WTC11 (cell line): ENCODE measurements around the gene FOXO3. TPM values are rescaled to one million over a fixed set of nuclear protein-coding genes. Genes with fewer than 3 reads are reported as not detected.

ENCODE experiments used
- ATAC-seq: fragments of 200-7000 bp; cut with Tn5 transposase; 2 replicates; pipeline ENCODE4 v1.10.0; 2021; ENCODE audit warnings: mild to moderate bottlenecking, moderate library complexity
- CTCF ChIA-PET: fragments of 300-600 bp; sonication (Branson Sonifier 250); formaldehyde crosslinking; loops from one replicate; lab custom pipeline; 2021; ENCODE audit warnings: antibody characterized with exemption; lab: Charles Lee
- POLR2A ChIA-PET: fragments of 350-600 bp; sonication (Branson Sonifier 250); formaldehyde crosslinking; loops from one replicate; lab custom pipeline; 2021; ENCODE audit warnings: antibody characterized with exemption; lab: Charles Lee
- DNase-seq: peaks from one replicate; pipeline ENCODE4 v3.0.0; 2021; ENCODE audit warnings: low spot score
- H3K27ac Mint-ChIP-seq: 2 replicates; pipeline ENCODE4 v1.8.0; 2021; ENCODE audit warnings: mixed read lengths
- H3K27me3 Mint-ChIP-seq: 2 replicates; pipeline ENCODE4 v1.8.0; 2021; ENCODE audit warnings: low read depth, mild to moderate bottlenecking, moderate library complexity, mixed read lengths
- H3K36me3 Mint-ChIP-seq: 2 replicates; pipeline ENCODE4 v1.8.0; 2021; ENCODE audit warnings: mixed read lengths
- H3K4me1 Mint-ChIP-seq: 2 replicates; pipeline ENCODE4 v1.8.0; 2022; ENCODE audit warnings: mixed read lengths
- H3K4me3 Mint-ChIP-seq: 2 replicates; pipeline ENCODE4 v1.8.0; 2021; ENCODE audit warnings: mild to moderate bottlenecking, moderate library complexity, mixed read lengths
- H3K9me3 Mint-ChIP-seq: 2 replicates; pipeline ENCODE4 v1.8.0; 2021; ENCODE audit warnings: mixed read lengths
- E2F5 ChIP-seq: sonication (generic); formaldehyde crosslinking; IDR thresholded peaks from 2 replicates; pipeline ENCODE4 v1.8.1; 2022; ENCODE audit warnings: mild to moderate bottlenecking, moderate library complexity, missing genetic modification reagents
- ETV6 ChIP-seq: sonication (generic); formaldehyde crosslinking; IDR thresholded peaks from 2 replicates; pipeline ENCODE4 v1.8.1; 2022; ENCODE audit warnings: mild to moderate bottlenecking, missing genetic modification reagents
- FOXJ3 ChIP-seq: sonication (generic); formaldehyde crosslinking; IDR thresholded peaks from 2 replicates; pipeline ENCODE4 v1.9.0; 2021; ENCODE audit warnings: missing genetic modification reagents, mild to moderate bottlenecking, borderline replicate concordance
- MLX ChIP-seq: sonication (generic); formaldehyde crosslinking; IDR thresholded peaks from 2 replicates; pipeline ENCODE4 v1.8.1; 2023; ENCODE audit warnings: mild to moderate bottlenecking, missing genetic modification reagents, moderate library complexity
- MXD4 ChIP-seq: fragments of 250-450 bp; sonication (Bioruptor Pico); IDR thresholded peaks from 2 replicates; pipeline ENCODE4 v1.8.0; 2021; ENCODE audit warnings: mild to moderate bottlenecking, moderate library complexity, borderline replicate concordance
- MYBL2 ChIP-seq: sonication (generic); formaldehyde crosslinking; IDR thresholded peaks from 2 replicates; pipeline ENCODE4 v1.8.1; 2023; ENCODE audit warnings: mild to moderate bottlenecking, moderate library complexity, missing genetic modification reagents
- NR3C1 ChIP-seq: sonication (generic); formaldehyde crosslinking; conservative IDR thresholded peaks from 2 replicates; pipeline ENCODE4 v1.8.1; 2023; ENCODE audit warnings: low read depth, mild to moderate bottlenecking, missing genetic modification reagents
- OVOL2 ChIP-seq: fragments of 250-450 bp; sonication (Bioruptor Pico); IDR thresholded peaks from 2 replicates; pipeline ENCODE4 v1.9.0; 2021; ENCODE audit warnings: mild to moderate bottlenecking, borderline replicate concordance
- TEAD4 ChIP-seq: sonication (generic); formaldehyde crosslinking; IDR thresholded peaks from 2 replicates; pipeline ENCODE4 v1.8.0; 2022; ENCODE audit warnings: mild to moderate bottlenecking, missing genetic modification reagents
- ZNF121 ChIP-seq: sonication (generic); formaldehyde crosslinking; IDR thresholded peaks from 2 replicates; pipeline ENCODE4 v1.8.0; 2023; ENCODE audit warnings: missing genetic modification reagents
- ZNF232 ChIP-seq: sonication (generic); formaldehyde crosslinking; IDR thresholded peaks from 2 replicates; pipeline ENCODE4 v1.8.0; 2022; ENCODE audit warnings: mild to moderate bottlenecking, missing genetic modification reagents
- ZNF416 ChIP-seq: fragments of 250-450 bp; sonication (Bioruptor Pico); IDR thresholded peaks from 2 replicates; pipeline ENCODE4 v1.9.0; 2021; ENCODE audit warnings: mild to moderate bottlenecking, inconsistent platforms
- total RNA-seq: library from RNA; stranded (reverse); gene quantifications from 3 replicates; pipeline ENCODE4 v1.2.3, GENCODE V29; 2021
- TF ChIP-seq, protein P1 (sequence below): fragments of 250-450 bp; sonication (Bioruptor Pico); IDR thresholded peaks from 2 replicates; pipeline ENCODE4 v2.1.2; 2022; ENCODE audit warnings: mild to moderate bottlenecking, moderate library complexity
- TF ChIP-seq, protein P2 (sequence below): sonication (generic); formaldehyde crosslinking; IDR thresholded peaks from 2 replicates; pipeline ENCODE4 v1.8.1; 2023; ENCODE audit warnings: mild to moderate bottlenecking, missing genetic modification reagents
- TF ChIP-seq, protein P3 (sequence below): sonication (generic); formaldehyde crosslinking; IDR thresholded peaks from 2 replicates; pipeline ENCODE4 v1.8.0; 2023; ENCODE audit warnings: mild to moderate bottlenecking, missing genetic modification reagents
- TF ChIP-seq, protein P4 (sequence below): sonication (generic); formaldehyde crosslinking; IDR thresholded peaks from 2 replicates; pipeline ENCODE4 v1.8.0; 2022; ENCODE audit warnings: mild to moderate bottlenecking, missing genetic modification reagents
- TF ChIP-seq, protein P5 (sequence below): sonication (generic); formaldehyde crosslinking; IDR thresholded peaks from 2 replicates; pipeline ENCODE4 v1.8.1; 2023; ENCODE audit warnings: mild to moderate bottlenecking, moderate library complexity, missing genetic modification reagents
- TF ChIP-seq, protein P6 (sequence below): fragments of 250-450 bp; sonication (Bioruptor Pico); conservative IDR thresholded peaks from 2 replicates; pipeline ENCODE4 v1.9.0; 2021; ENCODE audit warnings: mild to moderate bottlenecking

Gene FOXO3
- total RNA-seq, 1 experiment from 2014 or later = 15.6 TPM

- TF ChIP-seq FOXJ3 (no peak), TEAD4 (CRISPR knock-in tag) (no peak)
Measured at GRCh38 chr6:108559097-108559883, 1.4 kb upstream of the FOXO3 start (continued).

- DNase-seq (peak; percentile 78), ATAC-seq (no peak)
- ChIA-PET CTCF (interaction anchor here (0.9 to 1.0 kb wide), 2 partner anchors 222 to 287 kb away, joined by 3 to 4 read pairs; no protein-coding TSS in a partner anchor), POLR2A (interaction anchor here (0.8 to 1.2 kb wide), 4 partner anchors 172 to 535 kb away, joined by 3 to 4 read pairs (median 3); partner anchors contain the start of gene SESN1)
- H3K9me3 Mint-ChIP-seq = no peaks in the 10 kb centered on the region
- H3K4me3 Mint-ChIP-seq = peak overlapping the region; percentile 78
- H3K36me3 Mint-ChIP-seq = no peaks in the 10 kb centered on the region
- peak overlapping the region; percentile 49; the same call in 1 of the 2 replicates for H3K27ac Mint-ChIP-seq
- peaks cover 31% of the 10 kb centered on the region for H3K4me1 Mint-ChIP-seq
- H3K27me3 Mint-ChIP-seq = peaks cover 50% of the 10 kb centered on the region
- TF ChIP-seq, protein P1, sequence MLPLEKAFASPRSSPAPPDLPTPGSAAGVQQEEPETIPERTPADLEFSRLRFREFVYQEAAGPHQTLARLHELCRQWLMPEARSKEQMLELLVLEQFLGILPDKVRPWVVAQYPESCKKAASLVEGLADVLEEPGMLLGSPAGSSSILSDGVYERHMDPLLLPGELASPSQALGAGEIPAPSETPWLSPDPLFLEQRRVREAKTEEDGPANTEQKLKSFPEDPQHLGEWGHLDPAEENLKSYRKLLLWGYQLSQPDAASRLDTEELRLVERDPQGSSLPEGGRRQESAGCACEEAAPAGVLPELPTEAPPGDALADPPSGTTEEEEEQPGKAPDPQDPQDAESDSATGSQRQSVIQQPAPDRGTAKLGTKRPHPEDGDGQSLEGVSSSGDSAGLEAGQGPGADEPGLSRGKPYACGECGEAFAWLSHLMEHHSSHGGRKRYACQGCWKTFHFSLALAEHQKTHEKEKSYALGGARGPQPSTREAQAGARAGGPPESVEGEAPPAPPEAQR (CRISPR knock-in tag) = no peak
- TF ChIP-seq E2F5 (CRISPR knock-in tag) = peak; percentile 44; the same call in 1 of the 2 replicates
- no peak for TF ChIP-seq ZNF232 (CRISPR knock-in tag)
- TF ChIP-seq ETV6 (CRISPR knock-in tag) = no peak
- TF ChIP-seq, protein P2, sequence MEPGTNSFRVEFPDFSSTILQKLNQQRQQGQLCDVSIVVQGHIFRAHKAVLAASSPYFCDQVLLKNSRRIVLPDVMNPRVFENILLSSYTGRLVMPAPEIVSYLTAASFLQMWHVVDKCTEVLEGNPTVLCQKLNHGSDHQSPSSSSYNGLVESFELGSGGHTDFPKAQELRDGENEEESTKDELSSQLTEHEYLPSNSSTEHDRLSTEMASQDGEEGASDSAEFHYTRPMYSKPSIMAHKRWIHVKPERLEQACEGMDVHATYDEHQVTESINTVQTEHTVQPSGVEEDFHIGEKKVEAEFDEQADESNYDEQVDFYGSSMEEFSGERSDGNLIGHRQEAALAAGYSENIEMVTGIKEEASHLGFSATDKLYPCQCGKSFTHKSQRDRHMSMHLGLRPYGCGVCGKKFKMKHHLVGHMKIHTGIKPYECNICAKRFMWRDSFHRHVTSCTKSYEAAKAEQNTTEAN (CRISPR knock-in tag) = no peak; the same call in 1 of the 2 replicates
- TF ChIP-seq MLX (CRISPR knock-in tag) = no peak
- no peak for TF ChIP-seq ZNF416 (CRISPR knock-in tag)
- TF ChIP-seq, protein P3, sequence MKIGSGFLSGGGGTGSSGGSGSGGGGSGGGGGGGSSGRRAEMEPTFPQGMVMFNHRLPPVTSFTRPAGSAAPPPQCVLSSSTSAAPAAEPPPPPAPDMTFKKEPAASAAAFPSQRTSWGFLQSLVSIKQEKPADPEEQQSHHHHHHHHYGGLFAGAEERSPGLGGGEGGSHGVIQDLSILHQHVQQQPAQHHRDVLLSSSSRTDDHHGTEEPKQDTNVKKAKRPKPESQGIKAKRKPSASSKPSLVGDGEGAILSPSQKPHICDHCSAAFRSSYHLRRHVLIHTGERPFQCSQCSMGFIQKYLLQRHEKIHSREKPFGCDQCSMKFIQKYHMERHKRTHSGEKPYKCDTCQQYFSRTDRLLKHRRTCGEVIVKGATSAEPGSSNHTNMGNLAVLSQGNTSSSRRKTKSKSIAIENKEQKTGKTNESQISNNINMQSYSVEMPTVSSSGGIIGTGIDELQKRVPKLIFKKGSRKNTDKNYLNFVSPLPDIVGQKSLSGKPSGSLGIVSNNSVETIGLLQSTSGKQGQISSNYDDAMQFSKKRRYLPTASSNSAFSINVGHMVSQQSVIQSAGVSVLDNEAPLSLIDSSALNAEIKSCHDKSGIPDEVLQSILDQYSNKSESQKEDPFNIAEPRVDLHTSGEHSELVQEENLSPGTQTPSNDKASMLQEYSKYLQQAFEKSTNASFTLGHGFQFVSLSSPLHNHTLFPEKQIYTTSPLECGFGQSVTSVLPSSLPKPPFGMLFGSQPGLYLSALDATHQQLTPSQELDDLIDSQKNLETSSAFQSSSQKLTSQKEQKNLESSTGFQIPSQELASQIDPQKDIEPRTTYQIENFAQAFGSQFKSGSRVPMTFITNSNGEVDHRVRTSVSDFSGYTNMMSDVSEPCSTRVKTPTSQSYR (CRISPR knock-in tag) = no peak
- TF ChIP-seq MXD4 (CRISPR knock-in tag) = no peak
- TF ChIP-seq OVOL2 (CRISPR knock-in tag) = no peak
- TF ChIP-seq, protein P4, sequence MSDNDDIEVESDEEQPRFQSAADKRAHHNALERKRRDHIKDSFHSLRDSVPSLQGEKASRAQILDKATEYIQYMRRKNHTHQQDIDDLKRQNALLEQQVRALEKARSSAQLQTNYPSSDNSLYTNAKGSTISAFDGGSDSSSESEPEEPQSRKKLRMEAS (CRISPR knock-in tag) = peak; percentile 59
- no peak for TF ChIP-seq MYBL2 (CRISPR knock-in tag)
- TF ChIP-seq, protein P5, sequence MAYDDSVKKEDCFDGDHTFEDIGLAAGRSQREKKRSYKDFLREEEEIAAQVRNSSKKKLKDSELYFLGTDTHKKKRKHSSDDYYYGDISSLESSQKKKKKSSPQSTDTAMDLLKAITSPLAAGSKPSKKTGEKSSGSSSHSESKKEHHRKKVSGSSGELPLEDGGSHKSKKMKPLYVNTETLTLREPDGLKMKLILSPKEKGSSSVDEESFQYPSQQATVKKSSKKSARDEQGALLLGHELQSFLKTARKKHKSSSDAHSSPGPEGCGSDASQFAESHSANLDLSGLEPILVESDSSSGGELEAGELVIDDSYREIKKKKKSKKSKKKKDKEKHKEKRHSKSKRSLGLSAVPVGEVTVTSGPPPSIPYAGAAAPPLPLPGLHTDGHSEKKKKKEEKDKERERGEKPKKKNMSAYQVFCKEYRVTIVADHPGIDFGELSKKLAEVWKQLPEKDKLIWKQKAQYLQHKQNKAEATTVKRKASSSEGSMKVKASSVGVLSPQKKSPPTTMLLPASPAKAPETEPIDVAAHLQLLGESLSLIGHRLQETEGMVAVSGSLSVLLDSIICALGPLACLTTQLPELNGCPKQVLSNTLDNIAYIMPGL (CRISPR knock-in tag) = peak; percentile 64; the same call in 1 of the 2 replicates
- TF ChIP-seq NR3C1 (CRISPR knock-in tag) = no peak
- TF ChIP-seq, protein P6, sequence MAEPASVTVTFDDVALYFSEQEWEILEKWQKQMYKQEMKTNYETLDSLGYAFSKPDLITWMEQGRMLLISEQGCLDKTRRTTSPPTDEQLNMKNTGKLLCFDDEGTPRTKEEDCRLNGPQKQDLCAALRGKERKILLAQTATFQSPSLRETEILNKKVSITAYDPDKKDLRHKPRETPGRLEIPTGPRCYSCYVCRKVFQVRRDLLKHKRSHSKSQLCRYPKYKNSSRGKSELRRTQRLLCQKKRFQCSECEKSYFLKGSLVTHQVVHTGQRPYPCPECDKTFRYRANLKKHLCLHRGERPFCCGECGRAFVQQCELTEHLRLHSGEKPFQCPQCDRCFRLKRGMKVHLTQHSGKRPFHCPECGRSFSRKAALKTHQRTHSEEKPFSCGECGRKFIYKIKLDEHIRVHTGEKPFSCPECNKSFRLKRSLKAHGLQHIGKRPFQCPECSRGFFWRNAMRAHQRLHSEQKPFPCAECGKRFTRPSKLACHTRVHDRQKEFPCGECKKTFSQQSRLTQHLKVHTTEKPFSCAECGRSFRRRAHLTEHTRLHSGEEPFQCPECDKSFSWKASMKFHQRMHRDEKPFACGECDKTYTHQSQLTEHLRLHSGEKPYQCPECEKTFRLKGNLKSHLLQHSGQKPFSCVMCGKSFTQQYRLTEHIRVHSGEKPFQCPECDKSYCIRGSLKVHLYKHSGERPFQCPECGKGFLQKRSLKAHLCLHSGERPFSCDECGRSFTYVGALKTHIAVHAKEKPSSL (CRISPR knock-in tag) = no peak
- no peak for TF ChIP-seq ZNF121
Measured at GRCh38 chr6:108559884-108560462, 744 bp upstream of the FOXO3 start.
